Common myeloid progenitor, CD34-positive (primary cell): ENCODE data around the gene OTOG.

ENCODE experiments used
- CTCF ChIA-PET: fragments of 350-600 bp; sonication (Branson Sonifier 250); formaldehyde crosslinking; loops from one replicate; lab custom pipeline; 2021; ENCODE audit warnings: antibody characterized with exemption; lab: Charles Lee
- POLR2A ChIA-PET: fragments of 350-600 bp; sonication (Branson Sonifier 250); formaldehyde crosslinking; loops from one replicate; lab custom pipeline; 2021; ENCODE audit warnings: antibody characterized with exemption; lab: Charles Lee
- DNase-seq, 3 donors: peaks; one replicate each; pipeline versions ENCODE4 v3.0.0 to v3.0.0-alpha.2; 2013
- H3K27ac ChIP-seq, 2 experiments: 1 replicate in 1 of 2; 2 replicates in 1 of 2; pipeline ENCODE4 v1.7.0; 2013; ENCODE audit warnings: inconsistent platforms in 2 of 2, low read length in 2 of 2, mild to moderate bottlenecking in 2 of 2, low read depth in 1 of 2, moderate library complexity in 1 of 2; ENCODE audit not compliant: severe bottlenecking in 2 of 2, insufficient read depth in 1 of 2, poor library complexity in 1 of 2
- H3K27me3 ChIP-seq, 5 experiments: replicated peaks in 2 of 5; 1 replicate in 3 of 5; 2 replicates in 2 of 5; pipeline versions ENCODE4 v1.6.1 to v1.7.0; 2013; ENCODE audit warnings: low read length in 4 of 5, mild to moderate bottlenecking in 2 of 5, moderate library complexity in 2 of 5, inconsistent platforms in 1 of 5; ENCODE audit not compliant: insufficient read depth in 5 of 5, control insufficient read depth in 4 of 5
- H3K36me3 ChIP-seq, 4 experiments: 1 replicate in 2 of 4; 2 replicates in 2 of 4; pipeline versions ENCODE4 v1.6.1 to v1.7.0; 2013; ENCODE audit warnings: low read length in 3 of 4, control low read depth in 1 of 4, mild to moderate bottlenecking in 1 of 4; ENCODE audit not compliant: control insufficient read depth in 4 of 4, insufficient read depth in 4 of 4
- H3K4me1 ChIP-seq, 4 experiments: 1 replicate in 3 of 4; 2 replicates in 1 of 4; pipeline versions ENCODE4 v1.6.1 to v1.7.1; 2013; ENCODE audit warnings: low read length in 3 of 4, mild to moderate bottlenecking in 3 of 4, control low read depth in 1 of 4, inconsistent platforms in 1 of 4, moderate library complexity in 1 of 4; ENCODE audit not compliant: control insufficient read depth in 4 of 4, insufficient read depth in 4 of 4; ENCODE audit errors: control extremely low read depth in 1 of 4
- H3K4me3 ChIP-seq, 7 experiments: 1 replicate in 4 of 7; 2 replicates in 3 of 7; pipeline versions ENCODE4 v1.5.1 to v1.7.0; 2013; ENCODE audit warnings: mild to moderate bottlenecking in 7 of 7, low read length in 6 of 7, moderate library complexity in 6 of 7, inconsistent platforms in 2 of 7, low read depth in 2 of 7, control low read depth in 1 of 7; ENCODE audit not compliant: insufficient read depth in 4 of 7, control insufficient read depth in 1 of 7; ENCODE audit errors: extremely low read depth in 1 of 7
- H3K9me3 ChIP-seq, 5 experiments: 1 replicate in 4 of 5; 2 replicates in 1 of 5; pipeline versions ENCODE4 v1.6.1 to v1.7.1; 2013; ENCODE audit warnings: low read length in 4 of 5, mild to moderate bottlenecking in 2 of 5, inconsistent platforms in 1 of 5, low read depth in 1 of 5, moderate library complexity in 1 of 5; ENCODE audit not compliant: control insufficient read depth in 4 of 5, insufficient read depth in 2 of 5; ENCODE audit errors: control extremely low read depth in 1 of 5
- WGBS: methylation state at CpG from one replicate; pipeline ENCODE4 v1.1.5; 2013; ENCODE audit not compliant: insufficient coverage; 5-methylcytosine and 5-hydroxymethylcytosine counted together

Gene OTOG

DNA sequence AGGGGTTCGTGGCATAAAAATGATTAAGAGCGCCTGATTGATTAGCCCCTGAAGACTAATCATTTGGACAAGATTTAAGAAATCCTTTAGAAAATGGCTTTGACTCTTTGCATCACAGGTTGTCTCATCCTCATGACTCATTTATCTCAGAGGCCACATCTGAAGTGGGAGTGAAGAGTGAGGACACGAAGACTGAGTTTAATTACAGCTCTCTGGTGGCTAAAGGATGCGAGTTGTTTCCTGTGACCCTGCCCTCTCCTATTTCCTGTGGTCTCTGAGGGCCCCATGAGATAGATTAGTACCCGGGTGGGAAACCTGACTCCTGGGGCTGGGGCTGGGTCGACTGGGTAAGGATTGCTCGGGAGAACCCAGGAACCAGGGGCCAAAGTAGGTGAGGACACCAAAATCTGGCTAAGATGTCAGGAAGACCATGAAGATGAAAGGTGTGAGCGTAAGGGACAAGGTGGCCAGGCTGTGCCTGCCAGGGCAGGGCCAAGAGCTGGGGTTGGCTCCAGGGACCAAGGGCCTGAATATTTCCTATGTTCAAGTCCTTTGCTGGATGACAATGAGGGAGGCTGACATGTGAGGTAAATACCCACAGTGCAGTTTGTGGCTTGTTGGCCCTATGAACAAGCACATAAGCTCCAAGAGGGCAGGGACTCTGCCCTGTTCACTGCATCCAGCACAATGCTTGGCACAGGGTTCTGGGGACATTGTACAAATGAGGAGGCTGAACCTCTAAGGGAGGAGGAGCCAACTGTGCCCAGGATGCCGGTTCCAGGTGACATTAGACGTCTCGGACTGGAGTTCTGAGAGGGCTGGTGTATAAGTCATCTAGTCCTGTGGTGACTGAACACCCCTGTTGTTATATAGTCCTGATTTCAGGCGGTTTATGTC, 3.6 kb downstream of the OTOG start:
- 57% methylated on average over 11 of the region's 12 CpGs for WGBS
- Histone ChIP-seq H3K4me3 (no peak overlapping the region), H3K4me1 (peaks cover 0 to 3% (median 0%) of the 10 kb centered on the region in 4 experiments), H3K36me3 (no peaks in the 10 kb centered on the region), H3K27ac (no peak overlapping the region), H3K9me3 (no peaks in the 10 kb centered on the region), H3K27me3 (peaks cover 0 to 42% (median 10%) of the 10 kb centered on the region in 5 experiments)
- ChIA-PET POLR2A (no interaction called here), CTCF (no interaction called here)
- no peak for DNase-seq

DNA sequence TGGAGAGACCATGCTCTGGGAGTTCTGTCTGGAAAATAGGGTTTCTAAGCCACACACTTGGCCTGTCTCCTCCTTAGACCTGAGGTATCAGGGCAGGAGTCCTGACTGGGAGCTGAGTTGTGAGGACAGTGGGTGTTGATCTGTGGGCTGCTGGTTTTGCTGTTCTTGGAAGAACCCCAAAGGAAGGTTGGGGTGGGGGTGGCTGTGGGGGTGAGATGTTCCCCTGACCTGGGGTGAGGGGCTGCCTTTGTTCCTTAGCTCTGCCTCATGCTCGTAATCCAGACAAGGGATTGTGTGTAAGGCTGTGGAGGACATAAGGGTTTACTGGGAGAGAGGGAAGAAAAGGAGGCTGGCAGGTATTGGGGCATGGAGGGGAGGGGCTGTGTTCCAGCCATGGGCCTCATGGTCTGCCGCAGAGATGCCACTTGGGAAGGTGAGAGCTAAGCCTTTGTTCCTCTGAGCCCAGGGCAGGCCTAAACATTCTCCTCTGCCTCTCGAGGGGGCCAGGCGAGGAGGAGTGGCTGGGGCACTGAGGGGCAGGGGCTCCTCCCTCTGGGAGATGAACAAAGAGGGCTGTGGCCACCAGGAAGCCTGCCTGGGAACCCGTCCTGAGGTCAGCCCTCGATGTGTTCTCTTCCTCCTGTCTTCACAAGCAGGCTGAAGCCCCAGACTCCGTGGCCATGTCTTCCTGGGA, 4.4 kb downstream of the OTOG start:
- POLR2A ChIA-PET: no interaction called here
- CTCF ChIA-PET: no interaction called here
- peaks cover 0 to 3% (median 0%) of the 10 kb centered on the region in 4 experiments for H3K4me1 ChIP-seq

DNA sequence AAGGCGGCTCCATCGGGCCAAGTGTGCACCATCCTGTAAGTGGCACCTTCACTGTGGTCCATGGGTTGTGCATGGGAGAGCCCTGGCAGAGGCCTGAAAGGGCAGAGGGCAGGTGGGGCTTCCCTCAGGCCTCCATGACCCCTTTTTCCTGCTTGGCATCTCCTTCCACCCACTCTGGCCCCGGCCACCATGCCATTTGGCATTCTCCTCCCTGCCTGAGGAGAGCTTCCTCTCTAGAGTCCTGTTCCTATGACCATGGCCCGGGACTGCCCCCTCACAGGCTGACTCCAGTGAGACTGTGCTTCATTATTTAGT, 4.9 kb downstream of the OTOG start:
- no peak overlapping the region for H3K4me3 ChIP-seq
- 67% methylated on average over 1 of the region's 4 CpGs for WGBS
- no peaks in the 10 kb centered on the region for H3K36me3 ChIP-seq
- peaks cover 0 to 29% (median 10%) of the 10 kb centered on the region in 5 experiments for H3K27me3 ChIP-seq
- DNase-seq: no peak
- H3K4me1 ChIP-seq: peaks cover 0 to 3% (median 0%) of the 10 kb centered on the region in 4 experiments
- no peaks in the 10 kb centered on the region for H3K9me3 ChIP-seq
- POLR2A ChIA-PET: no interaction called here
- CTCF ChIA-PET: no interaction called here
- no peak overlapping the region for H3K27ac ChIP-seq

More for the DNA sequence above, 4.4 kb downstream of the OTOG start:
- 90% methylated on average over 7 of the region's 7 CpGs for WGBS
- H3K4me3 ChIP-seq: no peak overlapping the region
- DNase-seq: no peak
- H3K27ac ChIP-seq: no peak overlapping the region
- H3K27me3 ChIP-seq: peaks cover 0 to 34% (median 10%) of the 10 kb centered on the region in 5 experiments
- H3K9me3 ChIP-seq: no peaks in the 10 kb centered on the region
- H3K36me3 ChIP-seq: no peaks in the 10 kb centered on the region

DNA sequence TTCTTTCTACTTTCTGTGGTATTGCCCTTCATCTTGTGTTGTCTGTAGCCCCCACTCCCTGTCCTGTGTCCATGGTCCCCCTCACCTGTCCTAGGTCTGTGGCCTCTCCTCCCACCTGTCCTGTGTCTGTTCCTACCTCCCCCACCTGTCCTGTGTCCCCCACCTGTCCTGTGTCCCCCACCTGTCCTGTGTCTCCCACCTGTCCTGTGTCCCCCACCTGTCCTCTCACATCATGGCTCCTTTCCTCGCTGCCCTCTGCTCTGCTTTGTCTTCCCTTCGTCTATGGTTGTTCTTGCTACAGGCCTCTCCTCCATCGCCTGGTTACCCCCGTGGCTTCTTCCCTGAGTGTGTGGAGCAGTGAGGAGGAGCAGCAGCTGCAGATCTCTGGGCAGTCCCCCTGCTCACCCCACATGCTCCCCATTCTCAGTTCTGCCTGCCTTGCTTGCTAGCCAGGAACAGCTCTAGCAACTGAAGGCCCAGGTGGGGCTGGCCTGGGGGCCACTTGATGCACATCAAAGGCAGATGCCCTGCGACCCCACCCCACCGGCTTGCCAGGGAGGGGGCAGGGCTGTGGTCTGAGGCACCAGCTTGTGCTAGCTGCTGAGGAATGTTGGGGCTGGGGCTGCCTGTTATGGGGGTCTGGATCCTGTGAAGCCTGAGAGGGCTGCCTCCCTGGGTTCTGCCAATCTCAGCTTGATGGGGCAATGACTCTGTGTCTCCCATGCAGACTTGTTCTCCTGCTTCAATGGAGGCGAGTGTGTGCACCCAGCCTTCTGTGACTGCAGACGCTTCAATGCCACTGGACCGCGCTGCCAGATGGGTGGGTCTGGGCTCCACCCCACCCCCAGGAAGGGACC, 5.6 kb downstream of the OTOG start:
- Histone ChIP-seq H3K36me3 (no peaks in the 10 kb centered on the region), H3K4me3 (no peak overlapping the region), H3K27me3 (peaks cover 0 to 23% (median 10%) of the 10 kb centered on the region in 5 experiments), H3K4me1 (peaks cover 0 to 3% (median 0%) of the 10 kb centered on the region in 4 experiments), H3K27ac (no peak overlapping the region), H3K9me3 (no peaks in the 10 kb centered on the region)
- no peak for DNase-seq
- ChIA-PET CTCF (no interaction called here), POLR2A (no interaction called here)
- 95% methylated on average over 10 of the region's 10 CpGs for WGBS

DNA sequence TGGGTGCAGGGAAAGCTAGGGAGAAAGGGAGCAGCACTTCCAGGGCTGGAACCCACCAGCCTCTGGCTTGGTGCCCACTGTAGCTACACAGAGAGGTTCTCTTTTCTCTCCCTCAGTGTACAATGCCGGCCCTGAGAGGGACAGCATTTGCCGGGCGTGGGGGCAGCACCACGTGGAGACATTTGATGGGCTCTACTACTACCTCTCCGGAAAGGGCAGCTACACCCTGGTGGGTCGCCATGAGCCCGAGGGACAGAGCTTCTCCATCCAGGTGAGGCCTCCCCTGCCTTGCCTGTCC, 6.1 kb downstream of the OTOG start:
- H3K4me3 ChIP-seq: no peak overlapping the region
- no peak for DNase-seq
- ChIA-PET CTCF (no interaction called here), POLR2A (no interaction called here)
- no peak overlapping the region for H3K27ac ChIP-seq
- 96% methylated on average over 7 of the region's 7 CpGs for WGBS
- H3K27me3 ChIP-seq: peaks cover 0 to 20% (median 8%) of the 10 kb centered on the region in 5 experiments
- peaks cover 0 to 3% (median 0%) of the 10 kb centered on the region in 4 experiments for H3K4me1 ChIP-seq
- H3K36me3 ChIP-seq: no peaks in the 10 kb centered on the region
- no peaks in the 10 kb centered on the region for H3K9me3 ChIP-seq

DNA sequence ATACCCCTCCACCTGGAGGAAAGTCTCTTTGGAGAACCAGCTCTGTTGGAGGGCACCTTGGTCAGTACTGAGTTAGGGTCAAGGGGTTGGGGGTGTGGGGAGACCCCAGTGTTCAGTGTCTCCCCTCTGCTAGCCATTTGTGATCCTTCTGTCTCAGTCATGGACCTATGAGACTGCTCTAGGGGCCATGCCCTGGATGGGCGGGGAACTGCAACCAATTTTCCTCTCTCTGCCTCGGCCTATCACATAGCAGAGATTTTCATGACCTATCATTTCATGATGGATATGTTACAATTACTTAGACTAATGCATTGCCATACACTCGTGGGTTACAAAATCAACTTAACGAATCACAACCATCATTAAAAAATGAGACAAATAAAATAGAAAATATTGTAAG, 7.4 kb downstream of the OTOG start:
- Histone ChIP-seq H3K9me3 (no peaks in the 10 kb centered on the region), H3K36me3 (no peaks in the 10 kb centered on the region), H3K27ac (no peak overlapping the region), H3K4me1 (peaks cover 0 to 3% (median 0%) of the 10 kb centered on the region in 4 experiments), H3K4me3 (no peak overlapping the region), H3K27me3 (peaks cover 0 to 11% (median 4%) of the 10 kb centered on the region in 5 experiments)
- WGBS: no CpG with 5 or more reads among the region's 4 CpGs
- ChIA-PET CTCF (interaction anchor here (1.0 to 1.2 kb wide), 2 partner anchors 25 to 408 kb away, joined by 3 read pairs; no protein-coding TSS in a partner anchor), POLR2A (no interaction called here)
- no peak for DNase-seq
